Medulla oblongata (tissue), 1 donor: Measurements from ENCODE around the gene LRRC17.
"Not testable (repeated sequence)": the region's sequence is repeated elsewhere in the genome, so short reads cannot be mapped to it uniquely, and the experiment has no call there.

ENCODE experiments used
- DNase-seq: peaks from one replicate; pipeline ENCODE4 v3.0.0-alpha.2; 2015; ENCODE audit errors: extremely low spot score

LRRC17 gene

GRCh38 chr7:102897856-102898531, 14.8 kb upstream of the LRRC17 start:
- DNase-seq: no peak

GRCh38 chr7:102898532-102898859, 14.3 kb upstream of the LRRC17 start:
- DNase-seq: no peak

DNA sequence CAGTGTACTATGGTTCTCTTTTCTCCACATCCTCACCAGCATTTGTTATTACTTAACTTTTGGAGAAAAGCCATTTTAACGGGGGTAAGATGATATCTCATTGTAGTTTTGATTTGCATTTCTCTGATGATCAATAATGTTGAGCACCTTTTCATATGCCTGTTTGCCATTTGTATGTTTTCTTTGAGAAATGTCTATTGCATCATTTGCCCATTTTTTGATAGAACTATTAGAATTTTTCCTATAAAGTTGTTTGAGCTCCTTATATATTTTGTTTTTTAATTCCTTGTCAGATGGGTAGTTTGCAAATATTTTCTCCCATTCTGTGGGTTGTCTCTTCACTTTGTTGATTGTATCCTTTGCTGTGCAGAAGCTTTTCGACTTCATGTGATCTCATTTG, 10.7 kb upstream of the LRRC17 start:
- not testable (repeated sequence) for DNase-seq

DNA sequence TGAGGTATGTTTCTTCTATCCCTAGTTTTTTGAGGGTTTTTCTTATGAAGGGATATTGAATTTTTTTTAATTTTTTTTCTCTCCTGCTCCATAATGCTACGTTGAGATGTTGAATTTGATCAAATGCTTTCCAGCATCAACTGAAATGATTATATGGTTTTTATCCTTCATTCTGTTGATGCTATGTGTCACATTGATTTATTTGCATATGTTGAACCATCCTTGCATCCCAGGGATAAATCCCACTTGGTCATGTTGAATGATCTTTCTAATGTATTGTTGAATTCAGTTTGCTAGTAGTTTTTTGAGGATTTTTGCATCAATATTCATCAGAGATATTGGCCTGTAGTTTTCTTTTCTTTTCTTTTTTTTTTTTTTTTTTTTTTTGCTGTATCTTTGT, 9.2 kb upstream of the LRRC17 start:
- not testable (repeated sequence) for DNase-seq

- no peak for DNase-seq
Measured at GRCh38 chr7:102908676-102909075, 4.1 kb upstream of the LRRC17 start.

GRCh38 chr7:102913826-102914225, 1.0 kb downstream of the LRRC17 start:
- no peak for DNase-seq

- no peak for DNase-seq
Measured at GRCh38 chr7:102914585-102914984, 1.8 kb downstream of the LRRC17 start.

GRCh38 chr7:102916426-102916825, 3.6 kb downstream of the LRRC17 start:
- no peak for DNase-seq

DNA sequence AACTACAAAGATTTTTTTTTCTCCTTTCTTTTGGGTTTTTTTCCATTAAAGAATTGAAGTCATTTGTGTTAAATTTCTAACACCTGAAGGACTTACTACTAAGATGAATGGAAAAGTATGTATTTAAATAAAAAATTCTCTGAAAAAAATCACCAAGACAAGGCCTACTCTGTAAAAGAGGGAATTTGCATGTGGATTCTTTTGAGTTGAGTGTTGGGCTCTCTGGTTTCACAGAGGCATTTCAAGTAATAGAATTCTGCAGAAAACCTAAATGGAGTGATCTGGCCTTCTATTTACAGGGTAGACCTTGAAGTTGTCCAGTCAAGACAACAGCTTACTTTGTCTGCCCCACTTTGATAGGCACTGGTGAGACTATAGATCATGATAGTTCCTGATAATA, 4.1 kb downstream of the LRRC17 start:
- DNase-seq: no peak

- no peak for DNase-seq
Measured at GRCh38 chr7:102917436-102918353, 4.9 kb downstream of the LRRC17 start.

DNA sequence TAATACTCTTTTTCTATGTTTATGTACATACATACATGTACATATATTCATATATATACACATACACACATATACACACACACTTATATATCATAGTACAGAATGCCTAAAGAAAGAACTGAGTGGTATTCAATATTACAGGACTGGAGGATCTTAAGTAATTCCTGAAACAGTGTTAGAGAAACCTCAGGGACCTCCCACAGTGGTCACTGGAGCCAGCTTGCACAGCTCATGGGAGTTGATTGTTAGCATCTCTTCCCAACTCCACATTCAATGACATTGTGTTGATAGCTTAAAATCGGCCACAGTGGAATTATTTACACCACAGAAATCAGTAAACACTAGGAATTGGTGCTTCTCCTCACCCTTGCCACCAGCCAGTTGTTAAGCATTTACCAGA, 6.0 kb downstream of the LRRC17 start:
- no peak for DNase-seq

DNA sequence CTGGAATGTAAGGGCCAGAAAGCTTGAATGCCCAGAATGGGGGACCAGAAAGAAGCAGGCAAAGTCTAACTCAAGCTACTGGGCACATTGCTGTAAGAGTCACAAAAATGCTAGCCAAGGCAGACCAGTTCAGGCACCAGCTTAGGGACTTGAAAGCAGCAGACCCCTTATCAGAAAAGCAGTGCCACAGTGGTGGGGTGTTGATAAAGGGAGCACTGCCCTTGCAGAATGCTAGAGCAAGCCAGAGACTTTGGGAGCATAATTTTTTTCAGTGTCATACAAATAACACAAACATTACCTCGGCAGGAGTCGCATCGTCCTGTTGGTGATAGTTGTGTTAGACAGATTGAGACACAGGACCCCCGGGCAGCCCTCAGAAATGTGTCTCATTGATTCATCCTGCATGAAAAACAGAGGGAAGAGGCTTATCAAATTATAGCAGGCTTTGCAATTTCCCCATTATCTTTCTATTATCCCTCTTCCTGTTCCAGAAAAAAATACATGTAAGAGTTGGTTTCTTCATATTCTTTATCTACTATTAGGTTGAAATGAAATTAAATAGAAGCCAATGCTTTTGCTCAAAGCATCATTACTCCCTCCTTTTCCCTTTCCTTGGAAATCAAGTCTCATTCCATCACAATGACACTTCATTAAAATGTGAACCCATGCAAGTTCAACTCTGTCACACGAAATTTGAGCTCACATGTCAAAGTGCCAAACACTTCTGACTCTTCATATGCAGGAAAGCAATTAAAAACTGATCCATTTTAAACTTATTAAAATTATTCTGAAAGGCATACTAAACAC, 13.4 kb downstream of the LRRC17 start:
- no peak for DNase-seq

- DNase-seq: no peak
Measured at GRCh38 chr7:102926783-102927140, 14.0 kb downstream of the LRRC17 start.

DNA sequence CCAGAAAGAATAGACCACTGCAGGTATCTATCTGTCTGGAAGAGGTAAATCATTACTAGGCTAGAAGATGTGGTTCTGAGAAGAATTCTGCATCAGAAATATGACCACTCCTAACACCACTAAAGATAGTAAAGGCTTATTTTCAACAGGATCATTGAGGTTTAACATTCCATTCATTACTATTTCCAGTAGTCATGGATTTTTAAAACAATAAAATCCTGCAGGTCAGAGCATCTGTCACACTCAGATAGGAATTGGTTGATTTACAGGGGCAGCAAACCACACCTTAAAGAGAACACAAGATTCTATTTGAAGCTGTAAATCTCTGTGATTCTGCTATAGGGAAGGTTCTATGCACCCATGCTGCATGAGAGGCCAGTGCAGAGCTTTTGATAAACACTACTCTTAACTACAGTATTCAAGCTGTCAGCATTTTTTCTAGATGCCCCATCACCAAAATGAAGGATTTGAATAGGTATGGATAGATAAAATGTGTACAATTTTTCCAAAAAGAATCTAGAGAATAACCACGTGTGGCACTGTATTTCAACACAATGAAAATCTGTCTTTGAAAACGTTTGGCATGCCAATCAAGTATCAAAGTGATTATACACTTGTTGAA, 14.6 kb downstream of the LRRC17 start:
- no peak for DNase-seq

- DNase-seq: no peak
Measured at GRCh38 chr7:102931757-102932156, 19.0 kb downstream of the LRRC17 start.

- DNase-seq: no peak
Measured at GRCh38 chr7:102933763-102934162, 21.0 kb downstream of the LRRC17 start.

DNA sequence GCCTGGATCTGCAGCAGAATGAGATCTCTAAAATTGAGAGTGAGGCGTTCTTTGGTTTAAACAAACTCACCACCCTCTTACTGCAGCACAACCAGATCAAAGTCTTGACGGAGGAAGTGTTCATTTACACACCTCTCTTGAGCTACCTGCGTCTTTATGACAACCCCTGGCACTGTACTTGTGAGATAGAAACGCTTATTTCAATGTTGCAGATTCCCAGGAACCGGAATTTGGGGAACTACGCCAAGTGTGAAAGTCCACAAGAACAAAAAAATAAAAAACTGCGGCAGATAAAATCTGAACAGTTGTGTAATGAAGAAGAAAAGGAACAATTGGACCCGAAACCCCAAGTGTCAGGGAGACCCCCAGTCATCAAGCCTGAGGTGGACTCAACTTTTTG, 21.4 kb downstream of the LRRC17 start:
- DNase-seq: no peak

DNA sequence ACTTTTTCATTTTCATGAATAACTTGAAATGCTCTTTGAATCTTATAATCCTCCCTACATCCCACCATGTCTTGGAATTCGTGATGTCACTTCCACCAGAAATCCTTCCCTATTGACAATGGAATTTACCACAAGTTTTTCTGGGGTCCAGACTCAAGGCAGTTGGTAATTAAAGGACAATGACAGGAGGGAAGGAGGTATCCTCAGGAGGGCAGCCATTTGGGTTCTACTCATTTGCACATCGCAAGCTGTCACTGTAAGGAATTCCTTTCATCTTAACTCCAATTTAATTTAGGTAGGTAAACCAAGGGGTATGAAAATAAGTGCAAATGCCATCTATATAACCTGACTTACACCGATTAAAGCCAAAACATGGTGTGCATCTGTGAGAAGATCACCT, 21.9 kb downstream of the LRRC17 start:
- no peak for DNase-seq

- DNase-seq: no peak
Measured at GRCh38 chr7:102935450-102936115, 22.8 kb downstream of the LRRC17 start.

GRCh38 chr7:102938679-102939078, 25.9 kb downstream of the LRRC17 start:
- no peak for DNase-seq

- DNase-seq: no peak
Measured at GRCh38 chr7:102942181-102942866, 29.5 kb downstream of the LRRC17 start.
